A549 (cell line): ENCODE data around the gene KNDC1. TPM values are rescaled to one million over a fixed set of nuclear protein-coding genes. Genes with fewer than 3 reads are reported as not detected.

Experiments
- ATAC-seq, 2 experiments: fragments of 200-7000 bp in 1 of 2; fragments of >200 bp in 1 of 2; cut with Nextera tagmentation in 1 of 2; cut with Tn5 transposase in 1 of 2; 3 replicates each; pipeline versions ENCODE4 v1.8.0 to v1.9.1; 2018 to 2020; ENCODE audit warnings: mild to moderate bottlenecking in 1 of 2, moderate library complexity in 1 of 2
- CTCF ChIA-PET: fragments of 300-600 bp; sonication (Branson Sonifier 250); formaldehyde crosslinking; extraction: SDS; loops from one replicate; lab custom pipeline; 2021; ENCODE audit warnings: antibody characterized with exemption, inconsistent platforms; lab: Yijun Ruan, JAX
- POLR2A ChIA-PET: fragments of 350-600 bp; formaldehyde crosslinking; extraction: SDS; loops from one replicate; lab custom pipeline; 2021; ENCODE audit warnings: antibody characterized with exemption, inconsistent platforms; lab: Yijun Ruan, JAX
- DNase-seq, 2 experiments: peaks; one replicate each; pipeline versions ENCODE4 v3.0.0 to v3.0.0-alpha.2; 2011 to 2016; ENCODE audit warnings: low read depth in 1 of 2, low spot score in 1 of 2
- FAIRE-seq: peaks from 2 replicates; lab custom pipeline; 2011; peaks lifted over from hg19 to GRCh38; lab: Jason Lieb, UNC
- H3K27ac ChIP-seq, 2 experiments: fragments of >200 bp; sonication (Bioruptor Twin); formaldehyde crosslinking; 3 replicates each; pipeline ENCODE4 v1.5.1; 2016 to 2017
- H3K4me1 ChIP-seq: fragments of >200 bp; sonication (Bioruptor Twin); formaldehyde crosslinking; 3 replicates; pipeline ENCODE4 v1.6.1; 2016
- H3K4me2 ChIP-seq: fragments of >200 bp; sonication (Bioruptor Twin); formaldehyde crosslinking; 3 replicates; pipeline ENCODE4 v1.6.1; 2016
- H3K4me3 ChIP-seq: fragments of >200 bp; sonication (Bioruptor Twin); formaldehyde crosslinking; 3 replicates; pipeline ENCODE4 v1.5.1; 2016
- H3K9me3 ChIP-seq: fragments of >200 bp; sonication (Bioruptor Twin); formaldehyde crosslinking; 3 replicates; pipeline ENCODE4 v1.6.1; 2016
- BHLHE40 ChIP-seq: IDR thresholded peaks from 2 replicates; pipeline ENCODE4 v1.6.1; 2012; ENCODE audit warnings: low read depth, low read length, inconsistent platforms
- CEBPB ChIP-seq, 2 experiments: fragments of >200 bp in 1 of 2; sonication (Bioruptor Twin) in 1 of 2; formaldehyde crosslinking in 1 of 2; IDR thresholded peaks; 2 replicates each; pipeline ENCODE4 v1.6.1; 2012 to 2016
- CHD4 ChIP-seq: fragments of 200-600 bp; sonication (generic); IDR thresholded peaks from 2 replicates; pipeline ENCODE4 v1.6.1; 2016; ENCODE audit warnings: antibody characterized with exemption, mild to moderate bottlenecking, borderline replicate concordance
- E2F6 ChIP-seq: IDR thresholded peaks from 2 replicates; pipeline ENCODE4 v1.6.1; 2012; ENCODE audit warnings: low read depth, borderline replicate concordance
- ELK1 ChIP-seq: fragments of 150-350 bp; IDR thresholded peaks from 2 replicates; pipeline ENCODE4 v1.6.1; 2014; ENCODE audit warnings: low read depth, mild to moderate bottlenecking, low read length
- EP300 ChIP-seq, 2 experiments: fragments of >200 bp; sonication (Bioruptor Twin); formaldehyde crosslinking; IDR thresholded peaks; 2 replicates in 1 of 2; 3 replicates in 1 of 2; pipeline ENCODE4 v1.6.1; 2016 to 2017
- FOSB ChIP-seq: fragments of 250-450 bp; sonication (Bioruptor Pico); IDR thresholded peaks from 2 replicates; pipeline ENCODE4 v1.5.0; 2020; ENCODE audit warnings: mild to moderate bottlenecking, moderate library complexity
- GATA3 ChIP-seq: IDR thresholded peaks from 2 replicates; pipeline ENCODE4 v1.6.1; 2012; ENCODE audit warnings: borderline replicate concordance
- HDAC2 ChIP-seq: fragments of 200-600 bp; sonication (generic); IDR thresholded peaks from 2 replicates; pipeline ENCODE4 v1.6.1; 2016
- HES2 ChIP-seq: fragments of >200 bp; sonication (Bioruptor Twin); formaldehyde crosslinking; IDR thresholded peaks from 2 replicates; pipeline ENCODE4 v1.6.1; 2016
- HEYL ChIP-seq: fragments of 250-450 bp; sonication (Bioruptor Pico); IDR thresholded peaks from 2 replicates; pipeline ENCODE4 v1.8.0; 2021; ENCODE audit warnings: mild to moderate bottlenecking, moderate library complexity
- HOXB5 ChIP-seq: fragments of 250-450 bp; sonication (Bioruptor Pico); IDR thresholded peaks from 2 replicates; pipeline ENCODE4 v1.5.0; 2020; ENCODE audit warnings: mild to moderate bottlenecking, moderate library complexity
- JUN ChIP-seq, 2 experiments: fragments of >200 bp; sonication (Bioruptor Twin); formaldehyde crosslinking; IDR thresholded peaks; 2 replicates in 1 of 2; 3 replicates in 1 of 2; pipeline ENCODE4 v1.6.1; 2016 to 2017
- KDM1A ChIP-seq: fragments of 200-600 bp; sonication (generic); IDR thresholded peaks from 2 replicates; pipeline ENCODE4 v1.6.1; 2016; ENCODE audit warnings: low read depth, mild to moderate bottlenecking
- NPAS2 ChIP-seq: fragments of 250-450 bp; sonication (Bioruptor Pico); IDR thresholded peaks from 2 replicates; pipeline ENCODE4 v1.8.0; 2022; ENCODE audit warnings: mild to moderate bottlenecking, moderate library complexity, borderline replicate concordance
- PBX3 ChIP-seq: IDR thresholded peaks from 2 replicates; pipeline ENCODE4 v1.6.1; 2012
- PHF8 ChIP-seq: fragments of 200-600 bp; sonication (generic); IDR thresholded peaks from 2 replicates; pipeline ENCODE4 v1.6.1; 2016; ENCODE audit warnings: low read depth, mild to moderate bottlenecking, antibody characterized with exemption, moderate library complexity, borderline replicate concordance
- RAD21 ChIP-seq, 2 experiments: fragments of >200 bp in 1 of 2; sonication (Bioruptor Twin) in 1 of 2; formaldehyde crosslinking in 1 of 2; IDR thresholded peaks in 1 of 2; conservative IDR thresholded peaks in 1 of 2; 2 replicates in 1 of 2; 3 replicates in 1 of 2; pipeline ENCODE4 v1.6.1; 2012 to 2018; ENCODE audit warnings: inconsistent platforms in 1 of 2
- RCOR1 ChIP-seq: fragments of 150-350 bp; IDR thresholded peaks from 2 replicates; pipeline ENCODE4 v1.6.1; 2014; ENCODE audit warnings: antibody characterized with exemption, low read length, low read depth
- RFX5 ChIP-seq: fragments of 450-650 bp; IDR thresholded peaks from 2 replicates; pipeline ENCODE4 v1.7.1; 2014; ENCODE audit warnings: antibody characterized with exemption, mild to moderate bottlenecking, moderate library complexity
- SMC3 ChIP-seq: fragments of >200 bp; sonication (Bioruptor Twin); formaldehyde crosslinking; IDR thresholded peaks from 3 replicates; pipeline ENCODE4 v1.6.1; 2018; ENCODE audit warnings: inconsistent platforms
- SREBF2 ChIP-seq: fragments of 450-650 bp; IDR thresholded peaks from 2 replicates; pipeline ENCODE4 v1.6.1; 2014; ENCODE audit warnings: mild to moderate bottlenecking, moderate library complexity
- TFCP2L1 ChIP-seq: fragments of 250-450 bp; sonication (Bioruptor Pico); IDR thresholded peaks from 2 replicates; pipeline ENCODE4 v1.5.0; 2021; ENCODE audit warnings: mild to moderate bottlenecking
- TP53 ChIP-seq: fragments of 250-450 bp; sonication (Bioruptor Pico); IDR thresholded peaks from 2 replicates; pipeline ENCODE4 v1.5.0; 2021; ENCODE audit warnings: mild to moderate bottlenecking, moderate library complexity
- USF2 ChIP-seq: fragments of 450-650 bp; IDR thresholded peaks from 2 replicates; pipeline ENCODE4 v1.6.1; 2014; ENCODE audit warnings: antibody characterized with exemption
- ZFP36 ChIP-seq: fragments of 450-650 bp; IDR thresholded peaks from 2 replicates; pipeline ENCODE4 v1.6.1; 2014; ENCODE audit warnings: borderline replicate concordance; ENCODE audit not compliant: partially characterized antibody
- ZNF302 ChIP-seq: fragments of 250-450 bp; sonication (Bioruptor Pico); IDR thresholded peaks from 2 replicates; pipeline ENCODE4 v1.9.0; 2021; ENCODE audit warnings: inconsistent platforms, mild to moderate bottlenecking, moderate library complexity
- ZSCAN20 ChIP-seq: fragments of 250-450 bp; sonication (Bioruptor Pico); IDR thresholded peaks from 2 replicates; pipeline ENCODE4 v1.8.0; 2022; ENCODE audit warnings: mild to moderate bottlenecking, moderate library complexity
- WGBS: methylation state at CpG from one replicate; pipeline ENCODE4 v1.1.6; 2017; ENCODE audit errors: missing lambda C conversion rate; 5-methylcytosine and 5-hydroxymethylcytosine counted together
- polyA plus RNA-seq, 4 experiments: library from polyadenylated mRNA; depleted of rRNA in 3 of 4; stranded (reverse); fragments of >200 nt; fragmentation: RNase III in 1 of 4; extraction: RNeasy Plus Mini Kit Qiagen cat#74134 plus additional on column Dnase treatment in 1 of 4; gene quantifications; 2 replicates in 3 of 4; 3 replicates in 1 of 4; pipeline ENCODE4 v1.2.3, GENCODE V29; 2011 to 2017
- TF ChIP-seq, protein P1 (sequence below): fragments of 250-450 bp; sonication (Bioruptor Pico); IDR thresholded peaks from 2 replicates; pipeline ENCODE4 v1.5.0; 2020; ENCODE audit warnings: low read depth, mild to moderate bottlenecking, moderate library complexity

KNDC1 gene
- polyA plus RNA-seq, 2 of the 4 experiments (the other 2 are of a cell fraction), result 0.56 to 0.63 TPM

- POLR2A ChIA-PET, result no interaction called here
- Histone ChIP-seq H3K4me3 (no peak overlapping the region), H3K4me2 (no peak overlapping the region), H3K9me3 (peaks cover 14% of the 10 kb centered on the region), H3K27ac (no peak overlapping the region), H3K4me1 (peaks cover 14% of the 10 kb centered on the region; the same call in 2 of the 3 replicates)
- CTCF ChIA-PET, result interaction anchor here (0.6 to 2.8 kb wide), 5 partner anchors 9 to 267 kb away, joined by 3 to 13 read pairs (median 7); no protein-coding TSS in a partner anchor
- 94% methylated on average over 7 of the region's 7 CpGs for WGBS
- no peak for TF ChIP-seq ZNF302 (CRISPR knock-in tag)
- TF ChIP-seq E2F6, result no peak
- no peak for TF ChIP-seq ZSCAN20
- TF ChIP-seq HEYL (CRISPR knock-in tag), result no peak
- no peak for TF ChIP-seq CHD4
- TF ChIP-seq HES2, result no peak
- no peak for TF ChIP-seq GATA3
- TF ChIP-seq, protein P1, sequence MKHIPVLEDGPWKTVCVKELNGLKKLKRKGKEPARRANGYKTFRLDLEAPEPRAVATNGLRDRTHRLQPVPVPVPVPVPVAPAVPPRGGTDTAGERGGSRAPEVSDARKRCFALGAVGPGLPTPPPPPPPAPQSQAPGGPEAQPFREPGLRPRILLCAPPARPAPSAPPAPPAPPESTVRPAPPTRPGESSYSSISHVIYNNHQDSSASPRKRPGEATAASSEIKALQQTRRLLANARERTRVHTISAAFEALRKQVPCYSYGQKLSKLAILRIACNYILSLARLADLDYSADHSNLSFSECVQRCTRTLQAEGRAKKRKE, result no peak
- TF ChIP-seq FOSB (CRISPR knock-in tag), result no peak
- no peak for TF ChIP-seq HOXB5 (CRISPR knock-in tag)
- TF ChIP-seq JUN (IDR thresholded peaks at IDR 0.05), result no peak
- TF ChIP-seq RCOR1, result no peak
- no peak for TF ChIP-seq NPAS2
- DNase-seq, result no peak
- ATAC-seq, result no peak
- FAIRE-seq, result no peak
Observed at GRCh38 chr10:133144771-133145170, 15.2 kb upstream of the KNDC1 start.

- CTCF ChIA-PET, result interaction anchor here (2.8 kb wide), 1 partner anchor 107 kb away, joined by 6 read pairs; no protein-coding TSS in a partner anchor
- FAIRE-seq, result no peak
- H3K4me3 ChIP-seq, result no peak overlapping the region
- no peak for DNase-seq
- no peak overlapping the region for H3K4me2 ChIP-seq
- ATAC-seq, result no peak
- no peak overlapping the region for H3K27ac ChIP-seq
- WGBS, result 42% methylated on average over 8 of the region's 8 CpGs
- H3K4me1 ChIP-seq, result peaks cover 12% of the 10 kb centered on the region; the same call in 2 of the 3 replicates
- TF ChIP-seq USF2, result no peak
- TF ChIP-seq PBX3, result no peak
- no peak for TF ChIP-seq CEBPB (IDR thresholded peaks at IDR 0.05)
- no peak for TF ChIP-seq EP300 (IDR thresholded peaks at IDR 0.05)
- TF ChIP-seq TP53 (CRISPR knock-in tag), result no peak
- no peak for TF ChIP-seq SMC3
- TF ChIP-seq KDM1A, result no peak
- TF ChIP-seq HDAC2, result no peak
- TF ChIP-seq RCOR1, result no peak
- TF ChIP-seq BHLHE40, result no peak
- no peak for TF ChIP-seq SREBF2
- TF ChIP-seq RAD21 (conservative IDR thresholded peaks at IDR 0.05 in 1 of 2, IDR thresholded peaks at IDR 0.05 in 1 of 2), result no peak
- no peak for TF ChIP-seq RFX5
- no peak for TF ChIP-seq ZFP36
- no peak for TF ChIP-seq PHF8
- no peak for TF ChIP-seq TFCP2L1 (CRISPR knock-in tag)
- TF ChIP-seq ELK1, result no peak
- TF ChIP-seq, all 56 proteins: peak for 0
- H3K9me3 ChIP-seq, result peaks cover 14% of the 10 kb centered on the region
- POLR2A ChIA-PET, result no interaction called here
Observed at GRCh38 chr10:133150226-133150625, 9.8 kb upstream of the KNDC1 start.
